ENCODE measurements around the gene RAB22A.

- TF ChIP-seq, protein P1, sequence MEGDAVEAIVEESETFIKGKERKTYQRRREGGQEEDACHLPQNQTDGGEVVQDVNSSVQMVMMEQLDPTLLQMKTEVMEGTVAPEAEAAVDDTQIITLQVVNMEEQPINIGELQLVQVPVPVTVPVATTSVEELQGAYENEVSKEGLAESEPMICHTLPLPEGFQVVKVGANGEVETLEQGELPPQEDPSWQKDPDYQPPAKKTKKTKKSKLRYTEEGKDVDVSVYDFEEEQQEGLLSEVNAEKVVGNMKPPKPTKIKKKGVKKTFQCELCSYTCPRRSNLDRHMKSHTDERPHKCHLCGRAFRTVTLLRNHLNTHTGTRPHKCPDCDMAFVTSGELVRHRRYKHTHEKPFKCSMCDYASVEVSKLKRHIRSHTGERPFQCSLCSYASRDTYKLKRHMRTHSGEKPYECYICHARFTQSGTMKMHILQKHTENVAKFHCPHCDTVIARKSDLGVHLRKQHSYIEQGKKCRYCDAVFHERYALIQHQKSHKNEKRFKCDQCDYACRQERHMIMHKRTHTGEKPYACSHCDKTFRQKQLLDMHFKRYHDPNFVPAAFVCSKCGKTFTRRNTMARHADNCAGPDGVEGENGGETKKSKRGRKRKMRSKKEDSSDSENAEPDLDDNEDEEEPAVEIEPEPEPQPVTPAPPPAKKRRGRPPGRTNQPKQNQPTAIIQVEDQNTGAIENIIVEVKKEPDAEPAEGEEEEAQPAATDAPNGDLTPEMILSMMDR (IDR thresholded peaks at IDR 0.05), result no peak
- TF ChIP-seq POLR2A (IDR thresholded peaks at IDR 0.05), result no peak
Observed at GRCh38 chr20:58271606-58272351, 37.7 kb upstream of the RAB22A start.
